ENCODE results near the gene CTNNA2.

The CTNNA2 gene

DNA sequence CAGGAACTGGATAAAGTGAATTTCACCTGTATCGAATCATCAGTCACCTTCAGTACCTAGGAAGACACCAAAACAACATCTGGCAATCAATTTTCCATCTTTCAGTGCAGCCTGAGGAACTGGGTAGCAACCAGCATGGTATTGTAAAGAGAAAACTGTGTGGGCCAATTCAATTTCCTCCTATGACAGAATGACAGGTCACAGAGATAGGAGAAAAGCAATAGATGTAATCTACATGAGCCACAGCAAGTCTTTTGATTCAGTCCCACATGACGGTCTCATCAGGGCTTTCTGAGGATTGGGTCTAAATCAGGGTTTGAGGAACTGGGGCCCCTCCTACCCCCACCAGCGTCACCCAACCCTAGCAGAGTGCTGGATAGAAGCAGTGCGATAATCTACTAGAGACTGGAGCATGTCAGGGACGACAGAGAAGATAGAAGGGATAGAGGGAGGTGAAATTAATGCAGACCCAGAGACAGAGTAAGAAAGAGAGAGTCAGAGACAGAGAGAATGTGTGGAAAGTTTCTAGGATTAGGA is 523.0 kb downstream of the CTNNA2 start:
- Histone ChIP-seq H3K4me2 (ENCODE audit: low read length) (no peak overlapping the region), H2BK12ac (ENCODE audit: low read length) (no peak overlapping the region), H3K4me1 (ENCODE audit: control insufficient read depth in 1 of 2, insufficient read depth in 2 of 2, low read length in 2 of 2) (no peaks in the 10 kb centered on the region), H2BK5ac (ENCODE audit: low read depth, low read length, poor library complexity) (no peak overlapping the region), H3K9ac (ENCODE audit: low read length) (no peak overlapping the region), H3K23ac (ENCODE audit: low read length) (no peak overlapping the region), H3K27ac (ENCODE audit: low read depth, low read length) (no peak overlapping the region), H4K8ac (ENCODE audit: low read depth, low read length) (no peak overlapping the region), H2BK120ac (ENCODE audit: insufficient read depth, low read length, poor library complexity) (no peak overlapping the region), H3K4ac (ENCODE audit: low read depth, low read length) (no peak overlapping the region), H3K79me1 (ENCODE audit: low read length) (no peaks in the 10 kb centered on the region), H3K14ac (ENCODE audit: low read length) (no peak overlapping the region), H3K4me3 (ENCODE audit: low read depth, low read length) (no peak overlapping the region), H3K18ac (ENCODE audit: low read length) (no peak overlapping the region), H2AK5ac (ENCODE audit: low read length) (no peak overlapping the region), H2AFZ (ENCODE audit: insufficient read depth, low read length, poor library complexity) (no peak overlapping the region), H3K79me2 (ENCODE audit: control insufficient read depth, insufficient read depth, low read length, poor library complexity) (no peaks in the 10 kb centered on the region), H4K91ac (ENCODE audit: low read depth, low read length) (no peak overlapping the region), H4K12ac (ENCODE audit: low read depth, low read length) (no peak overlapping the region), H3K27me3 (ENCODE audit: insufficient read depth, low read length) (no peaks in the 10 kb centered on the region), H3K36me3 (ENCODE audit: control insufficient read depth in 1 of 2, insufficient read depth in 2 of 2, low read length in 2 of 2) (no peaks in the 10 kb centered on the region), H3K9me3 (ENCODE audit: insufficient read depth, low read depth, low read length) (no peaks in the 10 kb centered on the region)
- no peak for DNase-seq
- WGBS (ENCODE audit: extremely low coverage, insufficient coverage, insufficient read length): no CpG with 5 or more reads among the region's 5 CpGs

GRCh38 chr2:80037310-80037709 is 524.5 kb downstream of the CTNNA2 start:
- Histone ChIP-seq H3K4ac (ENCODE audit: low read depth, low read length) (no peak overlapping the region), H3K18ac (ENCODE audit: low read length) (no peak overlapping the region), H3K4me1 (ENCODE audit: control insufficient read depth in 1 of 2, insufficient read depth in 2 of 2, low read length in 2 of 2) (no peaks in the 10 kb centered on the region), H3K79me2 (ENCODE audit: control insufficient read depth, insufficient read depth, low read length, poor library complexity) (no peaks in the 10 kb centered on the region), H3K9me3 (ENCODE audit: insufficient read depth, low read depth, low read length) (no peaks in the 10 kb centered on the region), H3K14ac (ENCODE audit: low read length) (no peak overlapping the region), H2AK5ac (ENCODE audit: low read length) (no peak overlapping the region), H3K4me2 (ENCODE audit: low read length) (no peak overlapping the region), H3K36me3 (ENCODE audit: control insufficient read depth in 1 of 2, insufficient read depth in 2 of 2, low read length in 2 of 2) (no peaks in the 10 kb centered on the region), H4K91ac (ENCODE audit: low read depth, low read length) (no peak overlapping the region), H2BK120ac (ENCODE audit: insufficient read depth, low read length, poor library complexity) (no peak overlapping the region), H4K8ac (ENCODE audit: low read depth, low read length) (no peak overlapping the region), H2BK5ac (ENCODE audit: low read depth, low read length, poor library complexity) (no peak overlapping the region), H3K27ac (ENCODE audit: low read depth, low read length) (no peak overlapping the region), H3K4me3 (ENCODE audit: low read depth, low read length) (no peak overlapping the region), H3K79me1 (ENCODE audit: low read length) (no peaks in the 10 kb centered on the region), H3K9ac (ENCODE audit: low read length) (no peak overlapping the region), H3K27me3 (ENCODE audit: insufficient read depth, low read length) (no peaks in the 10 kb centered on the region), H3K23ac (ENCODE audit: low read length) (no peak overlapping the region), H2BK12ac (ENCODE audit: low read length) (no peak overlapping the region), H2AFZ (ENCODE audit: insufficient read depth, low read length, poor library complexity) (no peak overlapping the region), H4K12ac (ENCODE audit: low read depth, low read length) (no peak overlapping the region)
- WGBS (ENCODE audit: extremely low coverage, insufficient coverage, insufficient read length): no CpG with 5 or more reads among the region's 4 CpGs
- DNase-seq: no peak

- H2BK120ac ChIP-seq (ENCODE audit: insufficient read depth, low read length, poor library complexity): no peak overlapping the region
- no peak overlapping the region for H4K91ac ChIP-seq (ENCODE audit: low read depth, low read length)
- H3K18ac ChIP-seq (ENCODE audit: low read length): no peak overlapping the region
- H2BK12ac ChIP-seq (ENCODE audit: low read length): no peak overlapping the region
- no CpG with 5 or more reads among the region's 2 CpGs for WGBS (ENCODE audit: extremely low coverage, insufficient coverage, insufficient read length)
- no peak overlapping the region for H2AFZ ChIP-seq (ENCODE audit: insufficient read depth, low read length, poor library complexity)
- H3K9ac ChIP-seq (ENCODE audit: low read length): no peak overlapping the region
- DNase-seq: no peak
- no peak overlapping the region for H3K4ac ChIP-seq (ENCODE audit: low read depth, low read length)
- H3K79me2 ChIP-seq (ENCODE audit: control insufficient read depth, insufficient read depth, low read length, poor library complexity): no peaks in the 10 kb centered on the region
- no peaks in the 10 kb centered on the region for H3K27me3 ChIP-seq (ENCODE audit: insufficient read depth, low read length)
- no peaks in the 10 kb centered on the region for H3K9me3 ChIP-seq (ENCODE audit: insufficient read depth, low read depth, low read length)
- H3K23ac ChIP-seq (ENCODE audit: low read length): no peak overlapping the region
- no peak overlapping the region for H3K4me2 ChIP-seq (ENCODE audit: low read length)
- H3K79me1 ChIP-seq (ENCODE audit: low read length): no peaks in the 10 kb centered on the region
- H3K27ac ChIP-seq (ENCODE audit: low read depth, low read length): no peak overlapping the region
- H3K36me3 ChIP-seq (ENCODE audit: control insufficient read depth in 1 of 2, insufficient read depth in 2 of 2, low read length in 2 of 2): no peaks in the 10 kb centered on the region
- no peak overlapping the region for H2AK5ac ChIP-seq (ENCODE audit: low read length)
- H4K8ac ChIP-seq (ENCODE audit: low read depth, low read length): no peak overlapping the region
- H3K4me1 ChIP-seq (ENCODE audit: control insufficient read depth in 1 of 2, insufficient read depth in 2 of 2, low read length in 2 of 2): no peaks in the 10 kb centered on the region
- no peak overlapping the region for H2BK5ac ChIP-seq (ENCODE audit: low read depth, low read length, poor library complexity)
- H3K4me3 ChIP-seq (ENCODE audit: low read depth, low read length): no peak overlapping the region
- no peak overlapping the region for H4K12ac ChIP-seq (ENCODE audit: low read depth, low read length)
- H3K14ac ChIP-seq (ENCODE audit: low read length): no peak overlapping the region
These were observed 527.4 kb downstream of the CTNNA2 start for GRCh38 chr2:80040226-80040625.

DNA sequence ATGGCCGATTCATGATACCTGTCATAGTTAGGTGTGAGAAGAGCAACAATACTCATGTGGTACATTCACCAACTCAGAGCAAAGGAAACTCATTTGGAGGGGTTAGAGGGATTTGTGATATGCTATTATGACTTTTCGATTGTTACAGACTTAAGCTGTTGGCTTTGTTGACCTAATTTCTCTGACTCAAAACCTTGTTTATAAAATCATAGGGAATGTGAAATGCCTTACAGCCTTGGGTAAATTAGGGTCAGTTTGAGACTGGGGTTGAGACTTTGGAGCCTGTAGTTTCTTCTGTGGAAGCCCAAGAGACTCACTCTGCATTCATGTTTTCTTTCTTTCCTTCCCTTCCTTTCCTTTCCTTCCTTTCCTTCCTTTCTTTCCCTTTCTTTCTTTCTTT is 529.8 kb downstream of the CTNNA2 start:
- Histone ChIP-seq H3K4me1 (ENCODE audit: control insufficient read depth in 1 of 2, insufficient read depth in 2 of 2, low read length in 2 of 2) (no peaks in the 10 kb centered on the region), H3K4ac (ENCODE audit: low read depth, low read length) (no peak overlapping the region), H3K79me2 (ENCODE audit: control insufficient read depth, insufficient read depth, low read length, poor library complexity) (no peaks in the 10 kb centered on the region), H4K12ac (ENCODE audit: low read depth, low read length) (no peak overlapping the region), H3K4me2 (ENCODE audit: low read length) (no peak overlapping the region), H3K9ac (ENCODE audit: low read length) (no peak overlapping the region), H2BK5ac (ENCODE audit: low read depth, low read length, poor library complexity) (no peak overlapping the region), H3K79me1 (ENCODE audit: low read length) (no peaks in the 10 kb centered on the region), H2AK5ac (ENCODE audit: low read length) (no peak overlapping the region), H3K4me3 (ENCODE audit: low read depth, low read length) (no peak overlapping the region), H4K91ac (ENCODE audit: low read depth, low read length) (no peak overlapping the region), H3K18ac (ENCODE audit: low read length) (no peak overlapping the region), H4K8ac (ENCODE audit: low read depth, low read length) (no peak overlapping the region), H2BK120ac (ENCODE audit: insufficient read depth, low read length, poor library complexity) (no peak overlapping the region), H3K36me3 (ENCODE audit: control insufficient read depth in 1 of 2, insufficient read depth in 2 of 2, low read length in 2 of 2) (no peaks in the 10 kb centered on the region), H3K9me3 (ENCODE audit: insufficient read depth, low read depth, low read length) (no peaks in the 10 kb centered on the region), H2BK12ac (ENCODE audit: low read length) (no peak overlapping the region), H2AFZ (ENCODE audit: insufficient read depth, low read length, poor library complexity) (no peak overlapping the region), H3K14ac (ENCODE audit: low read length) (no peak overlapping the region), H3K27me3 (ENCODE audit: insufficient read depth, low read length) (no peaks in the 10 kb centered on the region), H3K27ac (ENCODE audit: low read depth, low read length) (no peak overlapping the region), H3K23ac (ENCODE audit: low read length) (no peak overlapping the region)
- WGBS (ENCODE audit: extremely low coverage, insufficient coverage, insufficient read length): no CpG with 5 or more reads among the region's 2 CpGs
- DNase-seq: no peak
